ENCODE results near the gene TAF8. TPM values are rescaled to one million over a fixed set of nuclear protein-coding genes. Genes with fewer than 3 reads are reported as not detected.
"Not testable (repeated sequence)": the region's sequence is repeated elsewhere in the genome, so short reads cannot be mapped to it uniquely, and the experiment has no call there.

TAF8 gene
- total RNA-seq, 3 donors from 2014 or later = 15.7 to 25.4 (median 21.1) TPM

DNA sequence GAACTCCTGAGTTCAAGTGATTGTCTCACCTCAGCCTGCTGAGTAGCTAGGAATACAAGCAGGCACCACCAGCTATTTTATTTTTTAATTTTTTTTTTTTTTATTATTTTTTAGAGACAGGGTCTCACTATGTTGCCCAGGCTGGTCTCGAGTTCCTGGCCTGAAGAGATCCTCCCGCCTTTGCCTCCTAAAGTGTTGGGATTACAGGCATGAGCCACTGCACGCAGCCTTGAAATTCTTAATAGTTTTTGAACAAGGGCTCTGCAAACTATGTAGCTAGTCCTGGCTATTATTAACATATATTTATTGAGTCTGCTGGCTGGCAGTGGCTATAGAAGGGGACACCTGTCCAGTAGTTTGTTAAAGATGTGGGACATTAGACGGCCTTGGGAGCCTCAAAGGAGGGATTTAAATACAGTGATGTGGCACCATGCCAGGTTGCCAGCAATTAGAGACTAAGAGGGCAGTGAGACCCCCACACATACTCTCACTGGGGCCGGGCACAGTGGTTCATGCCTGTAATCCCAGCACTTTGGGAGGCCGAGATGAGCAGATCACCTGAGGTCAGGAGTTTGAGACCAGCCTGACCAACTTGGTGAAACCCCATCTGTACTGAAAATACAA lies 21.1 kb upstream of the TAF8 start:
- no peak for TF ChIP-seq POLR2A (IDR thresholded peaks at IDR 0.05)
- Histone ChIP-seq H3K27ac (no peak overlapping the region), H3K4me1 (peaks cover 0 to 7% of the 10 kb centered on the region in 2 donors), H3K27me3 (no peaks in the 10 kb centered on the region), H3K4me3 (no peak overlapping the region), H3K36me3 (no peaks in the 10 kb centered on the region), H3K9me3 (no peaks in the 10 kb centered on the region)
- no peak for DNase-seq (ENCODE audit: low spot score in 2 of 2)
- intact Hi-C loops (cut with DNase I; ENCODE audit: low total_unique reads) = no loop called here

- intact Hi-C loops (cut with DNase I; ENCODE audit: low total_unique reads) = no loop called here
- H3K9me3 ChIP-seq = no peaks in the 10 kb centered on the region
- no peak for TF ChIP-seq POLR2A (IDR thresholded peaks at IDR 0.05)
- no peak for TF ChIP-seq POLR2AphosphoS5 (IDR thresholded peaks at IDR 0.05)
- TF ChIP-seq, protein P1, sequence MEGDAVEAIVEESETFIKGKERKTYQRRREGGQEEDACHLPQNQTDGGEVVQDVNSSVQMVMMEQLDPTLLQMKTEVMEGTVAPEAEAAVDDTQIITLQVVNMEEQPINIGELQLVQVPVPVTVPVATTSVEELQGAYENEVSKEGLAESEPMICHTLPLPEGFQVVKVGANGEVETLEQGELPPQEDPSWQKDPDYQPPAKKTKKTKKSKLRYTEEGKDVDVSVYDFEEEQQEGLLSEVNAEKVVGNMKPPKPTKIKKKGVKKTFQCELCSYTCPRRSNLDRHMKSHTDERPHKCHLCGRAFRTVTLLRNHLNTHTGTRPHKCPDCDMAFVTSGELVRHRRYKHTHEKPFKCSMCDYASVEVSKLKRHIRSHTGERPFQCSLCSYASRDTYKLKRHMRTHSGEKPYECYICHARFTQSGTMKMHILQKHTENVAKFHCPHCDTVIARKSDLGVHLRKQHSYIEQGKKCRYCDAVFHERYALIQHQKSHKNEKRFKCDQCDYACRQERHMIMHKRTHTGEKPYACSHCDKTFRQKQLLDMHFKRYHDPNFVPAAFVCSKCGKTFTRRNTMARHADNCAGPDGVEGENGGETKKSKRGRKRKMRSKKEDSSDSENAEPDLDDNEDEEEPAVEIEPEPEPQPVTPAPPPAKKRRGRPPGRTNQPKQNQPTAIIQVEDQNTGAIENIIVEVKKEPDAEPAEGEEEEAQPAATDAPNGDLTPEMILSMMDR (IDR thresholded peaks at IDR 0.05) = no peak
- H3K4me1 ChIP-seq = peaks cover 0 to 7% of the 10 kb centered on the region in 2 donors
- no peaks in the 10 kb centered on the region for H3K27me3 ChIP-seq
- no peak overlapping the region for H3K4me3 ChIP-seq
- H3K36me3 ChIP-seq = no peaks in the 10 kb centered on the region
- H3K27ac ChIP-seq = no peak overlapping the region
- DNase-seq (ENCODE audit: low spot score in 2 of 2) = no peak
These were observed 20.4 kb upstream of the TAF8 start for GRCh38 chr6:42029881-42030280.

GRCh38 chr6:42030585-42031506 lies 19.5 kb upstream of the TAF8 start:
- no peak for DNase-seq (ENCODE audit: low spot score in 2 of 2)
- peak overlapping the region in 1 of 2 donors; percentile 19 for H3K27ac ChIP-seq
- H3K4me1 ChIP-seq = peaks cover 0 to 7% of the 10 kb centered on the region in 2 donors

DNA sequence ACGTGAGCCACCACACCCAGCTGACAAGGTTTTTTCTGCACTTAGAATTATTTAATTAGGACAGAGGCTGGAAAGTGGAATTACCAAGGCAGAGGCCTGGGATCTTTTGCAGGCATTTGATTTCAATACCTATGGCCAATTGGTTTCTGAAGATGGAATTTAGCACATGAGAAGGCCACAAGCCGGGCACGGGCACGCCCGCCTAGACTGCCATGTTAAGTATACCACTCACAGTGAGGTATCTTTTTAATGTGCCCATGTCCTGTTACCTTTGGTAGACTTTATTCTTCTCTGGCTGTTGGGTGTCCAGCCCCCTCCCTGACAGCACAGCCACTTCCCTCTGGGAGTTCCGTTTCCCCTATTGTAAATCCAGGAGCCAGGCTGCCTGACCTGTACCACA lies 18.0 kb upstream of the TAF8 start:
- H3K9me3 ChIP-seq = no peaks in the 10 kb centered on the region
- intact Hi-C loops (cut with DNase I; ENCODE audit: low total_unique reads) = no loop called here
- H3K36me3 ChIP-seq = no peaks in the 10 kb centered on the region
- DNase-seq (ENCODE audit: low spot score in 2 of 2) = no peak
- H3K27me3 ChIP-seq = no peaks in the 10 kb centered on the region
- no peak overlapping the region for H3K27ac ChIP-seq
- no peak overlapping the region for H3K4me3 ChIP-seq
- H3K4me1 ChIP-seq = peaks cover 0 to 7% of the 10 kb centered on the region in 2 donors
- TF ChIP-seq, protein P1 (IDR thresholded peaks at IDR 0.05) = no peak
- TF ChIP-seq POLR2A (IDR thresholded peaks at IDR 0.05) (no peak), POLR2AphosphoS5 (IDR thresholded peaks at IDR 0.05) (no peak)

More at GRCh38 chr6:42030585-42031506, 19.5 kb upstream of the TAF8 start:
- TF ChIP-seq POLR2A (IDR thresholded peaks at IDR 0.05) (no peak), POLR2AphosphoS5 (IDR thresholded peaks at IDR 0.05) (no peak)
- TF ChIP-seq, protein P1 (IDR thresholded peaks at IDR 0.05) = no peak
- Histone ChIP-seq H3K9me3 (no peaks in the 10 kb centered on the region), H3K36me3 (no peaks in the 10 kb centered on the region), H3K27me3 (no peaks in the 10 kb centered on the region), H3K4me3 (no peak overlapping the region)
- intact Hi-C loops (cut with DNase I; ENCODE audit: low total_unique reads) = no loop called here

- H3K4me1 ChIP-seq = peaks cover 0 to 15% of the 10 kb centered on the region in 2 donors
- DNase-seq (ENCODE audit: low spot score in 2 of 2); intact Hi-C loops (cut with DNase I; ENCODE audit: low total_unique reads); H3K27me3 ChIP-seq; H3K4me3 ChIP-seq; H3K27ac ChIP-seq; H3K9me3 ChIP-seq; H3K36me3 ChIP-seq: not testable (repeated sequence)
These were observed 12.7 kb upstream of the TAF8 start for GRCh38 chr6:42037669-42038068.

DNA sequence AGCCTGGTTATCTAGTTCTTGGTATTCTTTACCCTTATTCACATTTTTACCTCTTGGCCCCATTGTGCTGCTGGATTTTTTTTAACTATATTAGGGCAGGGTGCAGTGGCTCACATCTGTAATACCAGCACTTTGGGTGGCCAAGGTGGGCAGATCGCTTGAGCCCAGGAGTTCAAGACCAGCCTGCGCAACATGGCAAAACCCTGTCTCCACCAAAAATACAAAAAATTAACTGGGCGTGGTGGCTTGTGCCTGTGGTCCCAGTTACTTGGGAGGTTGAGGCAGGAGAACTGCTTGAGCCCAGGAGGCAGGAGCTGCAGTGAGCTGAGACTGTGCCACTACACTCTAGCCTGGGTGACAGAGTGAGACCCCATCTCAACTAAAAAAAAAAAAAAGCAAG lies 12.2 kb upstream of the TAF8 start:
- no peak for DNase-seq (ENCODE audit: low spot score in 2 of 2)
- TF ChIP-seq POLR2A (IDR thresholded peaks at IDR 0.05) (no peak), POLR2AphosphoS5 (IDR thresholded peaks at IDR 0.05) (no peak)
- TF ChIP-seq, protein P1 (IDR thresholded peaks at IDR 0.05) = no peak
- Histone ChIP-seq H3K9me3 (no peaks in the 10 kb centered on the region), H3K27ac (no peak overlapping the region), H3K4me1 (peaks cover 0 to 15% of the 10 kb centered on the region in 2 donors), H3K4me3 (no peak overlapping the region), H3K36me3 (no peaks in the 10 kb centered on the region), H3K27me3 (no peaks in the 10 kb centered on the region)
- intact Hi-C loops (cut with DNase I; ENCODE audit: low total_unique reads) = no loop called here
